ENCODE measurements around the gene ANKRD29.
"Not testable (repeated sequence)": the region's sequence is repeated elsewhere in the genome, so short reads cannot be mapped to it uniquely, and the experiment has no call there.

Gene ANKRD29

GRCh38 chr18:23648456-23648855, 14.3 kb downstream of the ANKRD29 start:
- in situ Hi-C loops (cut with HindIII; ENCODE audit: low sequenced_read_pairs), result no loop called here

DNA sequence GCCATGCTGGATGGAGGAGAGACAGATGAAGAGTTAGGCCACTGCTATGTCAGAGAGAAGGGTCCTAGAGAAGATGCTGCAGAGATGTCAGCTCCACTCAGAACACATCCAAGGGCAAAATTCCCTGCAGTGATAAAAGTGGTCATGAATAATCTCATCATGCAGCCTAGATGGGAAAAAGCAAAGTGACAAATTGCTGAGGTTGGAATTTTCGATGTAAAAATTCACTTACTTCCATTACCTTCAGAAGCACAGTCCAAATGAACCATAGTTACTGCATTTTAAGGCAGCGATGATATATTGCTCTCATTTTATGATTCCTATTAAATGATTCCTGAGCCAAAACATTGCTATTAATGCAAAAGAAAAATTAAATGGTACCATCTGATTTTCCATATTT, 16.4 kb downstream of the ANKRD29 start:
- in situ Hi-C loops (cut with HindIII; ENCODE audit: low sequenced_read_pairs), result no loop called here

- in situ Hi-C loops (cut with HindIII; ENCODE audit: low sequenced_read_pairs), result no loop called here
Measured at GRCh38 chr18:23645568-23646175, 17.0 kb downstream of the ANKRD29 start.

- in situ Hi-C loops (cut with HindIII; ENCODE audit: low sequenced_read_pairs), result no loop called here
Measured at GRCh38 chr18:23643815-23644490, 18.8 kb downstream of the ANKRD29 start.

DNA sequence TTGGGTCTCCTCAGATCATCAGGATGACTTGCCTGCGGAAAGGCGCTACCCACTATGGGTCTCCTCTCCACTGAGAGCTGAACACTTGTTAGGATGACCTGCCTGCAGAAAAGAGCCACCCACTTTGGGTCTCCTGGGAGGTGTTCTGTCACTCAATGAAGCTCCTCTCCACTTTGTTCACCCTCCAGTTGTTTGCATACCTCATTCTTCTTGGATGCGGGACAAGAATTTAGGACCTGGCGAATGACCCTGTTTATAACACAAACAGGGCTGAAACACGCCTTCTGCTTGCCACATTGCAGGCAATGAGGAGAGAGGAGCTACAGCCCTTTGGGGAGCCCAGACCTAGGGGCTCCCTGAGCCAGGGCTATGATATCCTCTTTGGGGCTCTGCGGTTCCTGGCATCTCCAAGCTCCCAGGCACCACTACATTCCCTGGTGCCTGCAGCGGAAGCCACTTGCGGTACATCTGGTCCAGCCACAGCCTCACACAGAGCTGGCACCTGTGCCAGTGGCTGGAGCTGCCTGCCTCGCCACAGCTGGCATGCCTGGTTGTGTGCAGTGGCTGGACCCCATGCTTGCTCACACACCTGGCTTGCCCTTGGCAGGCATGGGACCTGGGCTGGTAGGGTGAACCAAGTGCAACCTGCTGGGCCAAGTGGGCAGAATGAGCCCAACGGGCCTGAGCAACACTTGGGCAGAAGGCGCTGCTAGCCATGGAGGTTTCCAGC, 20.6 kb downstream of the ANKRD29 start:
- in situ Hi-C loops (cut with HindIII; ENCODE audit: low sequenced_read_pairs), result no loop called here

DNA sequence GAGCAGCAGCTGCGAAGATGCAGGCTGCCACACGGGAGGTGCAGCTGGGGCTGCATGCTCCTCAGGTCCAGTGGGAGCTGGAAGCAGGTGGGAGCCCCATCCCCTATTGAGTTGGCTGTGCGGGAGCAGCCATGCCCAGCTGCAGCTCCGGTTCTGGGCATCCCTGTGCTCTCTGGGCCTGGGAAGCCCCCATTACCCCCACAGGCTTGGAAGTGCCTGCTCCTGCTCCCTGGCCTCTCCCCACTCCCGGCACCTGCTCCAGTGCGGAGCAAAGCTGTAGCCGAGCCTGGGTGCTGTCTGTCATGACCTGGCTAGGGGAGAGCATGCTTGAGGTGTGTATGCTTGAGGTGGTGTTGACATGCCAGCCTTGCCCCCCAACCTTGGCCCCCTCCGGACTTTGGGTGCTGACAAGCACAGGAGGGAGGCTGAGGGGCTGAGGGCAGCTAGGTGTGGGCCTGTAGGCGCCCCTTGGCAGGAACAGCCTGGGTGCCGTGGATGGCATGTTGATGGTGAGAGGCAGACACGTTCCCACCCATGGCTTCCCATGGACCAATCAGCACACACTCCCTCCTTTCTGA, 21.5 kb downstream of the ANKRD29 start:
- in situ Hi-C loops (cut with HindIII; ENCODE audit: low sequenced_read_pairs), result no loop called here

GRCh38 chr18:23640052-23640451, 22.7 kb downstream of the ANKRD29 start:
- in situ Hi-C loops (cut with HindIII; ENCODE audit: low sequenced_read_pairs), result no loop called here

DNA sequence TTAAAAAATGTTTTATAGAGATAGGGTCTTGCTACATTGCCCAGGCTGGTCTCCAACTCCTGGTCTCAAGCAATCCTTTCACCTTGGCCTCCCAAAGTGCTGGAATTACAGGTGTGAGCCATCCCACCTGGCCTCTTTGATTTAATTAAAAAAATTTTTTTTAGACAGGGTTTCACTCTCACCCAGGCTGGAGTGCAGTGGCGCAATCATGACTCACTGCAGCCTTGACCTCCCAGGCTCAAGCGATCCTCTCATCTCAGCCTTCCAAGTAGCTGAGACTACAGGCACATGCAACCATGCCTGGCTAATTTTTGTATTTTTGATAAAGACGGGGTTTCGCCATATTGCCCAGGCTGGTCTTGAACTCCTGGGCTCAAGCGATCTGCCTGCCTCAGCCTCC, 26.3 kb downstream of the ANKRD29 start:
- in situ Hi-C loops (cut with HindIII; ENCODE audit: low sequenced_read_pairs), result not testable (repeated sequence)

- in situ Hi-C loops (cut with HindIII; ENCODE audit: low sequenced_read_pairs), result no loop called here
Measured at GRCh38 chr18:23636071-23636399, 26.7 kb downstream of the ANKRD29 start.

DNA sequence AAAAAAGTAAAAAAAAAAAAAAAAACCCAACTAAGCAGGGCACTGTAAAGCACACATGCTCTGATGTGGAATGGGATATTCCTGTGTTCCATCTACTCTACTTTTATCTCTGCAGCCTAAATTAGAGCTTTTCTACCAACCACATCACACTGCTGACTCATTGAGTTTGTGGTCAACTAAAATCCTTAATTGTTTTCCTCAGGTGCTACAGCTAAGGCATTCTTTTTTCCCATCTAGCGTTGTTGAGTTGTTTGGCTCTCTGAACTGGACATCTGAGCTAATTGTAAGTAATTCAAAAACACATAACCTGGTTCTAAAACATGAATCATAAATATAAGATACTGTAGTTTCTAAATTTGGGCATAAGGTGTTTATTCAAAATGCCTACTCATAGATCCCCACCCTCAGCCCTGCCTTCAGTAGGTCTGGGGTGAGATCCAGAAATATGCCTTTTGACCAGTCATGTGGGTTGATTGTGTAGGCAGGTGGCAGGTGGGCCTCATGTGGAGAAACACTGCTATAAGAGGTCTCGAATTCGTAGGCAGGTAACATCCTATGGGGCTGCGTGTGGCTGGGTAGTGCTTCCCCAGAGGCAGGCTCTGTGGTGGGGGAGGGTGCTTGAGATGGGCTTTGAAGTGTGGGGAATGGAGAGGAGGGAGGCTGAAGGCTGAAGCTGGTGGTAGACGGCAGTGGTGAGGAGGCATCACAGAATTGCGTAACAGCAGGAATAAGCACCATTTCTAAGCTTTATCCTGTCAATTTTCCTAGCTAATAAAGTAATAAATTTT, 27.2 kb downstream of the ANKRD29 start:
- in situ Hi-C loops (cut with HindIII; ENCODE audit: low sequenced_read_pairs), result no loop called here

GRCh38 chr18:23634692-23635091, 28.0 kb downstream of the ANKRD29 start:
- in situ Hi-C loops (cut with HindIII; ENCODE audit: low sequenced_read_pairs), result no loop called here

DNA sequence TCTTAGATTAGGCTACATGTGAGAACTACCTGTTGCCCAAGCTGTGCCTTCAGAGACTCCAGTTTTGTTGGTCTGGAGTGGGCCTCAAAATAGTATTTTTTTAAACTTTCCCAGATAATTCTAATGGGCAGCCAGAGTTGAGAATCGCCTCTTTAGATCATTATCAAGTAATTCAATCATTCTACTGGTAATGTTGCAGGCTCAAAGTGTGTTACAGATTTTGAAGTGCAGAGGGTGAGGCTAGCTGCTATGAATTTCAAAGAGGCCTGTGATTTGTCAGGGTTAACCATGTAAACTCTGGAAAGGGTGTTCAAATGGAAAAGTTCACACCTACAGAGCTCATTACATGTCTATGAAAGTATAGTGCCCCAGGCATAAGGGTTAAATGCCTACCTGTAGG, 30.1 kb downstream of the ANKRD29 start:
- in situ Hi-C loops (cut with HindIII; ENCODE audit: low sequenced_read_pairs), result no loop called here

- in situ Hi-C loops (cut with HindIII; ENCODE audit: low sequenced_read_pairs), result no loop called here
Measured at GRCh38 chr18:23631746-23632145, 31.0 kb downstream of the ANKRD29 start.

DNA sequence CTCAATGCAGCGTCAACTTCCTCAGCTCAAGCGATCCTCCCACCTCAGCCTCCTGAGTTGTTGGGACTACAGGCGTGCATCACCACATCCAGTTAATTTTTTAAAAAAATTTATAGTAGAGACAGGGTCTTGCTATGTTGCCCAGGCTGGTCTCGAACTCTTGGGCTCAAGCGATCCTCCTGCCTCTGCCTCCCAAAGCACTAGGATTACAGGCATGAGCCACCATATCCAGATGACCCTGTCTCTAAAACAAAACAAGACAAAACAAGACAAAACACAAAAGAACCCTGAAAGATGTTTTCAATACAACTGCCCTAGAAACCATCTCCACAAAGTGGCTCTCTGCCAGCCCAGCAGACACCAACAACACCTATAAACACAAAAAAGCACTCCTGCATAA, 31.4 kb downstream of the ANKRD29 start:
- in situ Hi-C loops (cut with HindIII; ENCODE audit: low sequenced_read_pairs), result no loop called here

DNA sequence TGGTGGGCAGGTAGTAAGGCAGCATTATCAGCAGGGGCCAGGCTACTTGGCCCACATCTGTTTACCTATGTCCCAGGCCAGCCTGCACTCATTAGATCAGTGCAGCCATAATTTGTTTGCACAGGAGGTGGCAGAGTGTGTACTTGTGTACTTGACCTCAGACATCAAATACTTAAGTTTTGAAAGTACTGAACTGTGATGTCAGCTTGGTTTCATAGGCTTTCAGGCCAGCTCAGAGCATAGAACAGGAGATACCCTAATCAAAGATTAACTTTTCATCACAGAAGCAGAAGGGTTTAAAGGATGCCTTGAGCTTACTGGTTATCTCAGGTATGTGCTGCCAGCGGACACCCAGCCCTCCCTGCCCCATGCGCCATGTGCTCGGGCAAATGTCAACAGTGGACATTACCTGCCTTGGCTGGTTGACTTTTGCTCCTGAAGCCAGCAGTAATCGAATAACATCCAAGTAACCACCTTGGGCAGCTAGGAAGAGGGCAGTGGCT, 33.2 kb downstream of the ANKRD29 start:
- in situ Hi-C loops (cut with HindIII; ENCODE audit: low sequenced_read_pairs), result no loop called here

- in situ Hi-C loops (cut with HindIII; ENCODE audit: low sequenced_read_pairs), result no loop called here
Measured at GRCh38 chr18:23627970-23628369, 34.7 kb downstream of the ANKRD29 start.

DNA sequence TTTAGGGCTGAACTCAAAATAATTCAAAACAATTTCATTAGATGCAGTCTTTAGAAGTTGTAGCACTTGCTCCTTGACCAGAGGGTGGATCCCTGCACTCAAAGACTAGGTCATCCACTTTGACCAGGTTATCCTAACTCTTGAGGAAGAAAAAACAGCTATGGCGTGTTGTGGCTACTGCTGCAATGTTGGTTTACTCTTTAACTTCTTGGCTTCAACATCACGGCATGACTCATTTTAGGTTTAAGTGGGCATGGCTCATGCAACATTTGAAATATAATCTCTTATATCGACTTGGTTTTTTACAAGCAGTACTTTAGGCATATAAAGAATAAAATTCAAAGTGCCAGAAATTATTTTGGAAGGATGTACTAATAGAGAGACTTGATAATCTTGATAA, 35.4 kb downstream of the ANKRD29 start:
- in situ Hi-C loops (cut with HindIII; ENCODE audit: low sequenced_read_pairs), result no loop called here

- in situ Hi-C loops (cut with HindIII; ENCODE audit: low sequenced_read_pairs), result no loop called here
Measured at GRCh38 chr18:23626451-23627279, 36.0 kb downstream of the ANKRD29 start.

GRCh38 chr18:23623040-23623439, 39.7 kb downstream of the ANKRD29 start:
- in situ Hi-C loops (cut with HindIII; ENCODE audit: low sequenced_read_pairs), result loop anchor here (25.0 kb wide), 1 partner anchor 89 kb away; no protein-coding TSS in a partner anchor

GRCh38 chr18:23619388-23619881, 43.3 kb downstream of the ANKRD29 start:
- in situ Hi-C loops (cut with HindIII; ENCODE audit: low sequenced_read_pairs), result loop anchor here (25.0 kb wide), 1 partner anchor 93 kb away; no protein-coding TSS in a partner anchor

Data from DLD1 (cell line).